IPS-11a (cell line): ENCODE measurements around the gene ERFE.
"Not testable (repeated sequence)": the region's sequence is repeated elsewhere in the genome, so short reads cannot be mapped to it uniquely, and the experiment has no call there.

Source experiments
- H3K4me3 ChIP-seq: one replicate; pipeline ENCODE4 v1.5.1; 2013; ENCODE audit warnings: low read depth, low read length, control low read depth

ERFE gene

DNA sequence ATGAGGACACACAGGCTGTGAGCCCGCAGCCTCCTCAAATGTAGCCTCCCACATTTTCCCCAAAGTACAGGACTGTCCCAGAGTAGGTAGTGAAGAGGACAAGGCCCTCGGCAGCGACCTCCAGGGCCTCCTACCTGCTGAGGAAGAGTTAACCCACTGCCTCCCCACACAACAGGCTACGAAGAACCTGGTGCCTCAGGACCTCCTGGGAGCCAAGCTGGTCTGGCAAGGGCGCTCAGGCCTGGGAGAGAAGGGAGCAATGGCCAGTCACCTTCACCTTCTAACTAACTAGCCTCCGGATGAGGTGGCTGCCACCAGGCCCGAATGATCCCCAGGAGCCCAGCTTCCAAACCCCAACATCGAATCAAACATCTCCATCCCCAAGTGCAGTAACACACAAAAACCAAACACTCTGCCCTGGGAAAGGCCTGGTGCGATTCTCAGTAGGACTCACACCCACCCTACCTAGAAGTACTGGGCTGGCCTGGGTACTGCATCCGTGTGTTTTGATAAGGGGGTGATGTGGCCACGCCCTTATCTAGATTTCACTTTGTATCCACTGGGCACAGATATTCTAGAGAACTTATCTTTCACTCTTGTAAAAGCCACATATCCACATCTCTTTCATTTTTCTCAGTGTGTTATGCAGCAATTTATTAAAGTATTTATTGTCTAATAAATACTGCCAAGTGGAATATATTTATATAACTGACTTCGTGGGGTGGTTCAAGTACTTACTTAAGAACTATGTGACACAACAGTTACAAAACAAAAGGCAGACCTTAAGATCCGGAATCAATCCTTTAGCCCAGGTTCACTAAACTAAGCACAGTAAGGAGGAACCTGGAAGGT lies 9.7 kb downstream of the ERFE start:
- no peak overlapping the region for H3K4me3 ChIP-seq

DNA sequence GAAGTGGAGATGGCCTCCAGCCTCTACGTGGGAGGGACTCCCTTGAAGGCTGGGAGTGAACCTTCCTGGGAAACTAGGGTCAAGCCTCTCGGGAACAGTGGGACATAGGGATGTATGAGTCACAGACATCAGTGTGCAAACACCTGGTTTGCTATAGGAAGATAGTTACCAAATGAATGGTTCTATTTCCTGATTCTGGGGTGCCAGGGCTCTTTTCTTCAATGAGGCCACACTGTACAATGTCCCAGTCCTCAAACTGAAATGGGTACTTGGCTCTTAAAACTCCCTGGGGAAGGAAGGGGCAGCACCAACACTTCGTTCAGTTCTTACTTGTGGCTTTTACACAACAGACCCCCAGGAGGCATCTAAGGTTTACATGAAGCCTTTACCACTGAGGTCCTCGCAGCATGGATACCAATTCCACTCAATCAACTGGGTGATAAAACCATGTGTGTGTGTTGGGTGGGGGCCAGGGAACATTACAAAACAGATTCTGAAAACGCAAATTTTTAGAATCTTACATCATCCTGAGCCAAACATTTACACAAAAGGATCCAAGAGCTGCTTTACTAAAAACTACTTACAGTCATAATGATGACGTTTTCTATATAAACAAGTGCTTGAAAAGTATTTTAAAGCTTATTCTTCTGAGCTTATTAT lies 10.4 kb downstream of the ERFE start:
- no peak overlapping the region for H3K4me3 ChIP-seq

DNA sequence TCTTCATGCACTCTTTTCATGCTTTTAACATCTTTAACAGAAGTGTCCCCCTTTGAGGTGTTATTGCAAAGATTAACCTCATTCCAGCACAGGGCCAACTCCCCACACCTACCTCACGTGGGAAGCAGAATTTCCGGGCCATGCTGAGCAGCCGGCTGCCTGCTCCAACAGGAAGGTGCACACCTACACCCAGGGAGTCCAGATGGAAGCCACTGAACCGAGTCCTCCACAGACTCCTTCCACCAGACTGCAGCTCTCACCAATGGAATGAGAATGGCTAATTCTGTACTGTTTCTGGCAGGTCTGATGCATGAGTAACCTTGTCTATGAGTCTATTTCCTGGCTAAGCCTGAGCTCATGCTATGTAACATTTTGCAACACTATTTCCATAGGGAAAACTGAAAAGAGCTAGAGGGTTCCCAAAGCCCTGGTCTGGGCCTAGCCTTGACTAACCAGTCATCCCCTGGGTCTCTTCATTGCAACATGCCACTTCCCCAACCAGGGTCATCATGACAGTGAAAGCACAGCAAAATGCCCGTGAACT lies 11.0 kb downstream of the ERFE start:
- H3K4me3 ChIP-seq: no peak overlapping the region

DNA sequence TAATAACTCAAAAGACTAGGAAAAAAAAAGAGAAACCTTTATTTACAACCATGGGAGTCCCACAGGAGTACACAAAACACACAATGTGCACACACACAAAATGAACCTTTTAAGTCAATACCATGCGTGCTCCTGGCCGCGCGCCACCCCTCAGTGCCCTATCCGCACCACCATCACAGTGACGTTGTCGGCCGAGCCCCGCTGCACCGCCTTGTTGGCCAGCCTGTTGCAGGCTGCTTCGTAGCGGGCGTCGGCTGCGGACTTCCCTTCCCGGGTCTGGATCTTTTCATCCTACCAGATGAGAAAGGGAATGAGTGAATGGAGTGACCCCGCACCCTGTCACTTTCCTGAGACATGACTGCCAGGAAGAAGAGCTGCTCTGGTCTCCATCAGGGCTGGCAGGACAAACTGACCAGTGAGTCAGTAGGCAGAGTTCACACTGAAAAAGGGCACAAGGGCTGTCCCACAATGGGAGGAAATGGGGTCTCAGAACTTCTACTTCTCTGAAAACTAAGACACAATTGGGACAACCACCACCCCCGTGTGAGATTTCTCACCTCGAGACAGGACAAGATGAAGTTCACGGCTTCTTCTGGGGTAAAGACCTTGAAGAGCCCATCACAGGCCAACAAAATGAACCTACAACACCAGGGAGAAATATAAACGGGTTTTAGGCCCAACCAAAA lies 11.8 kb downstream of the ERFE start:
- no peak overlapping the region for H3K4me3 ChIP-seq

DNA sequence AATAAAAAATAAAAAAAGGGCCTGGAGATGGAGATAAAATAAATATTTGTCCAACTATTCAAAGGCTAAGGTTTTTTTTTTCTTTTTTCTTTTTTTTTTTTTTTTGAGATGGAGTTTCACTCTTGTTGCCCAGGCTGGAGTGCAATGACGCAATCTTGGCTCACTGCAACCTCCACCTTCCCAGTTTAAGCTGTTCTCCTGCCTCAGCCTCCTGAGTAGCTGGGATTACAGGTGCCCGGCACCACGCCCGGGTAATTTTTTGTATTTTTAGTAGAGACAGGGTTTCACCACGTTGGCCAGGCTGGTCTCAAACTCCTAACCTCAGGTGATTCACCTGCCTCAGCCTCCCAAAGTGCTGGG lies 12.3 kb downstream of the ERFE start:
- H3K4me3 ChIP-seq: not testable (repeated sequence)

DNA sequence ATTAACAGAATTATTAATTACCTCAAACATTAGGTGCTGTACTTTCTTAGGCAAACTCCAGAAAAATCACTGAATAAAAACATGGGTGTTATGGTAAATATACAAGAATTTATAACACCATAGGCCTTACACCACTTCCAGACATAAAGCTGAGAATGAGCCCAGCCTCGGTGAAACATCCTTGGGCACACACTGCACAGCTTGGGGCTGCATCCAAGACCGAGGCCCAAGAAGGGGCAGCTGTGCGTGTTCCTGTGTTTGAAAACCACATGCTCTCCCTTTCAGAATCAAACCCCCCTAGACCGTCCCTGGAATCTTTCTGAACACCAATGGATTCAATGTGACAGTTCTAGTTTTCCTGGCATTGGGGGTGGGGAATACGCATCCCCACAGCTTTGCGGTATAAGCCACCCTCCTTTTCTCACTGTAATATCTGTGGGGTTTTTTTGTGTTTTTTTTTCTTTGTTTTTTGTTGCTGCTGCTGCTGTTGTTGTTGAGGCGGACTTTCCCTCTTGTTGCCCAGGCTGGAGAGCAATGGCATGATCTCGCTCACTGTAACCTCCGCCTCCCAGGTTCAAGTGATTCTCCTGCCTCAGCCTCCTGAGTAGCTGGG lies 12.9 kb downstream of the ERFE start:
- H3K4me3 ChIP-seq: no peak overlapping the region

DNA sequence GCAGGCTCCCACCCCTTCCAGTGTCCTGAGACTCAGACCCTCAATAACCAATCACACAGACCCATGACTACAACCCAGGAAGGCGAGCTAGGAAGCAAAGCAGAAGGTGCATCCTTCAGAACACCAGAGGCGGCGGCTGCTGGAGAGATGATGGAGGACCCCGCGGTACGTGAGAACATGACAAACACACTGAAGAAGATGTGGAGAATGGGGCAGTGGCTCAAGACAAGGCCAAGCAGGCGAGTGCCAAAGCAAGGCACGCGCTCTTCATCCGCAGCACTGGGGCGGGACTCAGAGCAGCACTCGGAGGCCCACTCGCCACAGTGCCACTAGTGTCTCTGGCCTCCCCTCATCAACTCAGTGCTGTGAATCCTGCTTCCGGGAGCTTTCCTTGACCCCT lies 13.7 kb downstream of the ERFE start:
- H3K4me3 ChIP-seq: no peak overlapping the region

DNA sequence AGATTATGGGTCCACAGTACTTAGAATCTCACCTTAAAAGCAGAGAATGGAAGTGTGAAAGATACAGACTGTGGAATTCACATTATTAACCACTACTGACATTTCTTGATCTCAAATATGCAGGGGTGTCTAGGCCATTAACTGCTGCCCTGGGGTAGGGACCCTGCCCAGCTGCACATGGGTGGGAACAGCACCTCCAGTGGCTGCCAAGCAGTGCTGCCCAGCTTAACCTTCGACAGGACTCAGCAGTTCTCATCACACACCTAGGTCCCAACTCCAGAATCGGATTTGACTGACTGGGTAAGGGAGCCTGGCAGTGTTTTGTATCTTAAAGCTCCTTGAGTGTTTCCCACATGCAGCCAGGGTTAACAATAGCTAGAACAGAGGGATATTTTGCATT lies 14.9 kb downstream of the ERFE start:
- H3K4me3 ChIP-seq: no peak overlapping the region

DNA sequence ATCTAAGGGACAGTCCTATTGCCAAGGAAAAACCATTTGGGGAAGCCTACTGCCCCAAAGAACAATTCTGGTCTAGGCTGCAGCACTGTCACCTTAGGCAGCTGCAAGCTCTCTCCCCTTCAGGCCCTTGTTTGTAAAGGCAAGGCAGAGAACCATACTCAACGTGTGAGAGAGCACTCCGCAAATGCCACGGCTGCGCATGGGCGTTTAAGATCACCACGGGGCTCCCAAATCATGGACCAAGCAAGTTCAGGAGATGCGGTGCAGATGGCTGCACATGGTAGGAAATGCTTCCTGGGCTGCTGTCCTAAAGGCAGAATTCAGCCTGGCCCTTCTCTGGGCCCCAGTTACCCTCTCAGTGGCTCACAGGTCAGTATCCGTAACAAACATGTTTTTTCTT lies 15.5 kb downstream of the ERFE start:
- no peak overlapping the region for H3K4me3 ChIP-seq

DNA sequence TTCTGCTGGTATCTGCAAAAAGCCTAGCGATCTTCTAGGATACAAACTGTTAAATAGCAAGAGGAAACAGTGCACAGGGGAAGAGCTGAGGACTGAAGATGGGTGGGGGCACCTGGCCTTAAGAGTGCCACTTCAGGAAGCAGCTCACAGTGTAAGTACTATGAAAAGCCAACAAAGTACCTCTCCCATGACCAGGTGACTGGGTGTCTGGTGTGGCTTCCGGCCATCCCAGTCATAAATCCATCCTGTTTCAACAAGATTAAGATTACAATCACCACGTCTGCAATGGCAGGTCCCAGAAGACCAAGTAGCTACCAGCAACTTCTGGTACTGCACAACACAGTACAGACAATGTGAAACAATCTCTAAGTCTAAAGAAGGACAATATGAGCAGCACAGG lies 15.9 kb downstream of the ERFE start:
- no peak overlapping the region for H3K4me3 ChIP-seq

DNA sequence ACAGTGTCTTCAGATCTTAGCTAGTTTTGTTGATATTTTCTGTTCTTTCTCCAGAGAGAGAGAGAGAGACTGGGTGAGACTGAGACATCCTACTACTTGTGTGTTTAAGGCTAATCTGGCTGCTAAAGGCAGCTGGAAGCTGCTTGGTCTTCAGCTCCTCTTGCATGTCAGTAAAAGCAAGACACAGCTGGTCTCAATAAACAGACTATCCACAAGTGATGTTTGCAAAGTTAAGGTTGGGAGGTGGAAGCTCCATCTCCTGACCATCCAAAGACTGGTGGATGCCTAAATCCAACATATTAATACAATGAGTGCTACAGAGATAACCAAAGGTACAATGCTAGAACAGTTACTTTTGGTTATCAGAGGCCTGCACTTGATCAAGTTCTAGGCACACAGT lies 17.8 kb downstream of the ERFE start:
- no peak overlapping the region for H3K4me3 ChIP-seq

DNA sequence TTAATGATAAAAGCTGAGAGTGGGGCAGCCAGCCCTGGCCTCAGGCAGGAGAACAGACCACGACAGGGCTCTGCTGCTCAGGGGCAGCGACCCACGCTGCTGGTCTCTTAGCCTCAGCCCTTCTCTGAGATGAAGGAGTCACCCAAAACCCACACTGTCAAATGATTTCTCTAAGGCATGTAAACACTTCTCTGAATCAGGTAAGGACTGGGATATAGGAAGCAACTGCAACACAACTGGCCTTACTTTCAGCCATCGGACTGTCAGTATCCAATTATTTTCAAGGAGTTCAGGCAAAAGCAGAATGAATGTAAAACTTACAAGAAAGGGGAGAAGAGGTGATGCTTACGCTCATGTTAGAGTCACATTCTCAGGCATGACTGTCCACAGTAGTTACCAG lies 21.8 kb downstream of the ERFE start:
- no peak overlapping the region for H3K4me3 ChIP-seq

DNA sequence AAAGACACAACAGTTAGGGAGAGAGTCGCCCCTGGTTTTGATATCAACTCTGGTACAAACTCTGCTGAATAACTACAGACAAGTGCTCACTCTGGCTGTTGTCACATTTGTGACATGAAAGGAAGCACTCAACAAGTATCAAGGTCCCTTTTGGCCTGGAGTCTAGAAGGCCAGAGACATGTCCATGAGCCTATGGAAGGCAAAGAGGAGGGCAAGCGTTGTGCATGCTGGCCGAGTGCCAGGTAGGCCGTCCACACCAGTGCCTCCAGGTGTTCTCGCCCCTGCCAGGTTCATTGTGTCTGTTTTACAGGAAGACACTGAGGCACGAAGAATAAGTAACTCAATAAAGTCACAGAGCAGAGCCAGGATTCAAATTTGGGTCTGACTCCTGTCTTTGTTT lies 23.6 kb downstream of the ERFE start:
- H3K4me3 ChIP-seq: no peak overlapping the region

DNA sequence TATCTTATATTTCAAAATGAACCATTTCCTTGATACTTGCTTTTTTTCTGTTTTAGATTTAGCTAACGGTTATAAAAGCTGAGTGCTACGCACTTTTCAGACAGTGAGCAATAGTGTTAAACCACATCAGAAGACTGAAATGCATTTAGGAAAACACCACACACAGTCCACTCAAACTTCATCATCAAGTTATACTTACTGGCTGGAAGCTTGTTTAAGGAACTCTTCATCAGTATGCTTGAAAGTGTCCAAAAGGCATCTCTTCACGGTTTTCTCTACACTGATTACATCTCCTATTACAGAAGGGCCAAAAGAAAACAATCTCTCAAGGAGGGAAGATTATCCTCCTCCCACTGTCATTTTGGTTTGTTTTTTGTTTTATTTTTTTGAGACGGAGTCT lies 25.1 kb downstream of the ERFE start:
- H3K4me3 ChIP-seq: no peak overlapping the region

DNA sequence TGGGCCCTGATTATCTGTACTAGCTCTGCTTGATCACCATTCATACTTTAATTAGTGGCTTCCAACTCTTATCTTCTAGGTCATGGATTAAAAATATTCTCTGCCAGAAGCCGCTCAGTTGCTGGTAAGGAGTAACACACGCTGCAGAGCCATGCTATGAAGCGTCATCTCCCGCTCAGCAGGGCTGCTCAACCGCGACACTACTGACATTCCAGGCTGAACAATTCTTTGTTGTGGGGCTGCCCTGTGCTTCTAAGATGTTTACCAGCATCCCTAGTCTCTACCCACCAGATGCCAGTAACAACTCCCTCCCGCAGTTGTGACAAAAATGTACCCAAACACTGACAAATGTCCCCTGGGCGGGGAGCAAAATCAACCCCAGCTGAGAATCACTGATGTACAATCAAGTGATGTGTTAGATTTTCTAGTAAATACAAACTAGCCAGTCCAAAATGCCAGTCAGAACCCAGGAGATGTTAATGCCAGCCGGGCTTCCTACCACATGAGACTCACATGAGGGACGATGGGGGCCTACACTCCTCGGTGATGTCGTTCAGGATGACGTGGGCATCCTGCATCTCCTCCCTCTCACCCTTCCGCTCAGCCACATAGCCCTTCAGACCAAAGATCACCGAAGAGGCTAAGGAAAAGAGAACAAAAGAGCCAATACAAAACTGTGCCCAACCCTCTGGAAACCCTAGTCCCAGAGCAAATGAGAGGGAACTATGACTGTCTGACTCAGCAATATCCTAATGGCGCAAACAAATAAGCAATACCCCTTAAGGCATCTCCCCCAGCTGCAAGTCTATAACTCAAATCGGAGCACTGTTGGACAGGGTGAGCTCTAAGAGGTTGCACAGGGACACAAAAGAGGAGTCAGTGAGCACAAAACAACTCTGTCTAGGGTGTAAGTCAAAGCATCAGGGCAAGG lies 29.1 kb downstream of the ERFE start:
- H3K4me3 ChIP-seq: no peak overlapping the region

DNA sequence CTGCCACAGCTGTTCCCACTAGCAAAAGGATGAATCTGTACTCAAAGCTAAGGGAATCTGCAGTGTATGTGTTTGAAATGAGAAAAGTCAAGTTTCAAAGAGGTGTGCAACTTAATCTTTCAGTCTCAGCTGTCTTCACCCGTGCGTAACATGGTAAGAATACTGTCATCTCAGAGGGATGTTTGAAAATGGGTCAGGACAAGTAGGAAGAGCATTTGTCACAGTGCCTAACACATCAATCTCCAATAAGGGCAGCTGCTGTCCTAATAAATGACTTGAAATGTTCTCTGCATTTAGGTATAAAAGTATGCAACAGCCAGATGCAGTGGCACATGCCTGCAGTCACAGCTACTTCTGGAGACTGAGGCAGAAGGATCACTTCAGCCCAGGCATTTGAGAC lies 31.7 kb downstream of the ERFE start:
- no peak overlapping the region for H3K4me3 ChIP-seq

DNA sequence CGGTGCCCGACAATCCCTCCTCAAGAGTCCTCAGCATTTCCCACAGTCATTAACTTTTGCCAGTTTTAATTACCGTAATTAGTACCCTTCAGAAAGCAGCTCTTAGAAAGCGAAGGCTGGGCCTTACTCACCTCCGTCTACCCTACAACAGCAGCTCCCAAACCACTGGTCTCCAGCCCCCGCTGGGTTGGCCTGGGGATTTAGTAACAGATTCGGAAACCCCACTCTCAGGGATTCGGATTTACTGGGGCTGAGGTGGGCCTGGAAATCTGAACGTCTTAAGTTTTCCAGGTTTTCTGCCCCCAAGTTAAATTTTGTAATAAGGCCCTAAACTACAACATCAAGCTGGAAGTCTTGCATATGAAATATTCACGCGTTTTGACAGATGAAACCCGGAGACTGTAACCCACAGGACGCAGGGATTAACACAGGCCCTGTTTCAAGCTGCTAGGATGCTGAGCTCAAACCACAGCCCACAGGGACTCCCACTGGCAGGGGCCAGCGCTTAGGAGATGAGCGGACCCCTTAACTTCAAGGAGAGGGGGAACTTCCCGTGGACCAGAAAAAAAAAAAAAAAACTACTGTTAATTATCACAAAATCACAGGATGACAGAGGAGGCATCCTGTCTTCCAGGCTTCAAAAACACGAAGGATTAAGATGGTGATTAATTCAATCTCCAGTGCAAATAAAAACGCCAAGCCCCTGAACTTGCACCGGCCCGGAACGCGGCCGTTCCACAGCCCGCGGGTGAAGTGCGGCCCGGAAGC lies 43.7 kb downstream of the ERFE start:
- peak overlapping the region; percentile 82 for H3K4me3 ChIP-seq

DNA sequence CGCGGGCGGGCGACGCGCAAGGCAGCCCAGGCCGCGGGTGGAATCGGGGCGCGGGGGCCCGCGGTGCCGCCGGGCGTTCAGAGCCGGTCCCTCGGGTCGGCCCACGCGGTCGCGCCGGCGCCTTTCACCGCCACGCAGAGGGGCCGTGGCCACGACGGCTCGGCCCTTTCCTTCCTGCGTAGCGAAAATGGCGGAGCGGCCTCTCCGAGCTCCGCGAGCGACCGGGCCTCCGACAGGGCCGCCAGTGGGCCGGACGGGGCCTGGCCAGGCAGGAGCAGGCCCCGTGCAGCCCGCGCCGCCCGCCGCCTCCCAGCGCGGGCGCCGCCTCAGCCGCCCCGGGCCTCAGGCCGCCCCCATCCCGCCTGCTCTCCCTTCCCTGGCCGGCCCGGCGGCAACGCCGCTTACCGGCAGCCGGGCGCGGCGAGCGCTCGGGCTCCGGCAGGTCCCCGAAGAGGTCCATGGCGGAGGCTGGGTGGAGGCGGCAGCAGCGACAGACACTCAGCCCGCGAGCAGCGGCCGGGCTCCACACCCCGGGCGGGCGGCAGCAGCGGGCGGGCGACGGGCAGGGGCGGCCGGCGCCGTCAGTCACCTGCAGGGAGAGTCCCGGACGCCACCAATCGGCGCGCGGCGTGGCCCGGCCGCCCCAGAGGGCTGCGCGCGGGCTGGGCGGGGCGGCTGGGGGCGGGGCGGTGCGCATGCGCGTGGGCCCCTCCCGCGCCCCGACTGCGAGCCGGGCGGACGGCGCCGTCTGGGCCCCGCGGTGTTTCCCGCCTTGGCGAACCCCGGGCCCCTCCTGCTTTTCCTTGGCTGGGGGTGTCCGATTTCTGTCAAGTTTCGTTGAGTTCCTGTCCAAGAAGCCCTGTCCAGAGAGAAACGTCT lies 44.6 kb downstream of the ERFE start, which contains the start of gene ILKAP:
TSS of gene ILKAP (minus strand) at position 602 of the 879 bp plus-strand sequence. CDS start at position 460, 142 bp downstream.
- peak within 1 kb of the TSS; percentile 82 for H3K4me3 ChIP-seq
